Fibroblast of lung (primary cell): ENCODE data around the gene ANO2. TPM values are rescaled to one million over a fixed set of nuclear protein-coding genes. Genes with fewer than 3 reads are reported as not detected.

Experiments
- DNase-seq, 2 donors: peaks; one replicate each; pipeline versions ENCODE4 v3.0.0 to v3.0.0-alpha.2; 2010; ENCODE audit warnings: low read depth in 2 of 2
- H2AFZ ChIP-seq: 2 replicates; pipeline ENCODE4 v1.5.1; 2012; ENCODE audit warnings: low read length, control low read depth, inconsistent platforms
- H3K27ac ChIP-seq: 2 replicates; pipeline ENCODE4 v1.5.1; 2011; ENCODE audit warnings: low read length, control low read depth; ENCODE audit not compliant: insufficient read depth
- H3K27me3 ChIP-seq: 2 replicates; pipeline ENCODE4 v1.5.1; 2011; ENCODE audit warnings: mild to moderate bottlenecking, low read length; ENCODE audit not compliant: control insufficient read depth, insufficient read depth
- H3K36me3 ChIP-seq: 2 replicates; pipeline ENCODE4 v1.5.1; 2011; ENCODE audit warnings: low read length; ENCODE audit not compliant: control insufficient read depth, insufficient read depth
- H3K4me1 ChIP-seq: 2 replicates; pipeline ENCODE4 v1.5.1; 2011; ENCODE audit warnings: low read length; ENCODE audit not compliant: control insufficient read depth, insufficient read depth; ENCODE audit errors: extremely low read depth
- H3K4me2 ChIP-seq: 2 replicates; pipeline ENCODE4 v1.5.1; 2011; ENCODE audit warnings: low read length, control low read depth; ENCODE audit not compliant: insufficient read depth; ENCODE audit errors: extremely low read depth
- H3K4me3 ChIP-seq, 4 experiments: fragments of 200-600 bp in 1 of 4; sonication (generic) in 1 of 4; replicated peaks in 1 of 4; 2 replicates each; pipeline ENCODE4 v1.5.1; 2011 to 2016; ENCODE audit warnings: low read length in 4 of 4, low read depth in 3 of 4, mild to moderate bottlenecking in 3 of 4, control low read depth in 2 of 4, inconsistent platforms in 1 of 4, mixed read lengths in 1 of 4; ENCODE audit not compliant: insufficient read depth in 1 of 4; ENCODE audit errors: control extremely low read depth in 1 of 4
- H3K79me2 ChIP-seq: 2 replicates; pipeline ENCODE4 v1.5.1; 2012; ENCODE audit warnings: mild to moderate bottlenecking, low read length, inconsistent platforms; ENCODE audit not compliant: control insufficient read depth, insufficient read depth
- H3K9ac ChIP-seq: 2 replicates; pipeline ENCODE4 v1.5.1; 2011; ENCODE audit warnings: mild to moderate bottlenecking, low read length, control low read depth; ENCODE audit not compliant: insufficient read depth
- H3K9me3 ChIP-seq: 2 replicates; pipeline ENCODE4 v1.5.1; 2012; ENCODE audit warnings: low read depth, low read length; ENCODE audit not compliant: control insufficient read depth, insufficient read depth
- H4K20me1 ChIP-seq: 2 replicates; pipeline ENCODE4 v1.5.1; 2011; ENCODE audit warnings: low read length; ENCODE audit not compliant: control insufficient read depth, insufficient read depth; ENCODE audit errors: extremely low read depth
- CTCF ChIP-seq, 2 donors: IDR thresholded peaks in 1 of 2; conservative IDR thresholded peaks in 1 of 2; 1 replicate in 1 of 2; 2 replicates in 1 of 2; pipeline ENCODE4 v1.5.1; 2011 to 2012; ENCODE audit warnings: low read length in 2 of 2, control low read depth in 1 of 2, inconsistent platforms in 1 of 2, low read depth in 1 of 2, mild to moderate bottlenecking in 1 of 2
- EZH2 ChIP-seq: IDR thresholded peaks from 2 replicates; pipeline ENCODE4 v1.5.1; 2012; ENCODE audit warnings: low read length, control low read depth, mild to moderate bottlenecking; ENCODE audit errors: missing control alignments
- polyA plus RNA-seq, 2 donors: library from polyadenylated mRNA; depleted of rRNA in 1 of 2; stranded (reverse) in 1 of 2; unstranded in 1 of 2; fragments of >200 nt; gene quantifications; 2 replicates each; pipeline ENCODE4 v1.2.1, GENCODE V29; 2011 to 2012; ENCODE audit warnings: missing spikeins in 1 of 2
- total RNA-seq: library from RNA; depleted of rRNA; stranded (reverse); fragments of >200 nt; gene quantifications from 2 replicates; pipeline ENCODE4 v1.2.1, GENCODE V29; 2014

The ANO2 gene
- total and polyA plus RNA-seq, 2 donors (not counting 1 experiment from before 2014, with no cell fraction given), result 0.15 to 0.17 TPM

GRCh38 chr12:5614256-5614655 is 330.8 kb downstream of the ANO2 start:
- TF ChIP-seq EZH2, result no peak
- no peak for TF ChIP-seq CTCF (conservative IDR thresholded peaks at IDR 0.05 in 1 of 2, IDR thresholded peaks at IDR 0.05 in 1 of 2; ENCODE audit: low read depth in 1 of 2, low read length in 2 of 2)

GRCh38 chr12:5612556-5613410 is 332.3 kb downstream of the ANO2 start:
- no peaks in the 10 kb centered on the region for H3K4me1 ChIP-seq
- H3K36me3 ChIP-seq, result no peaks in the 10 kb centered on the region
- H3K4me3 ChIP-seq, result no peak overlapping the region
- H2AFZ ChIP-seq, result no peak overlapping the region
- no peaks in the 10 kb centered on the region for H3K79me2 ChIP-seq
- H3K4me2 ChIP-seq, result no peak overlapping the region
- TF ChIP-seq CTCF (conservative IDR thresholded peaks at IDR 0.05 in 1 of 2, IDR thresholded peaks at IDR 0.05 in 1 of 2; ENCODE audit: low read depth in 1 of 2, low read length in 2 of 2) (no peak), EZH2 (no peak)
- DNase-seq, result no peak
- H4K20me1 ChIP-seq, result no peaks in the 10 kb centered on the region
- H3K9me3 ChIP-seq, result no peaks in the 10 kb centered on the region
- H3K9ac ChIP-seq, result no peak overlapping the region
- H3K27me3 ChIP-seq, result no peaks in the 10 kb centered on the region
- H3K27ac ChIP-seq, result no peak overlapping the region

More at GRCh38 chr12:5614256-5614655, 330.8 kb downstream of the ANO2 start:
- no peaks in the 10 kb centered on the region for H3K36me3 ChIP-seq
- H3K4me2 ChIP-seq, result no peak overlapping the region
- H3K9ac ChIP-seq, result no peak overlapping the region
- H2AFZ ChIP-seq, result no peak overlapping the region
- no peak for DNase-seq
- no peak overlapping the region for H3K4me3 ChIP-seq
- H3K27ac ChIP-seq, result no peak overlapping the region
- H3K4me1 ChIP-seq, result no peaks in the 10 kb centered on the region
- no peaks in the 10 kb centered on the region for H4K20me1 ChIP-seq
- no peaks in the 10 kb centered on the region for H3K79me2 ChIP-seq
- H3K9me3 ChIP-seq, result no peaks in the 10 kb centered on the region
- H3K27me3 ChIP-seq, result no peaks in the 10 kb centered on the region

GRCh38 chr12:5611162-5611561 is 333.9 kb downstream of the ANO2 start:
- H3K36me3 ChIP-seq, result no peaks in the 10 kb centered on the region
- no peak for DNase-seq
- H2AFZ ChIP-seq, result no peak overlapping the region
- H3K27me3 ChIP-seq, result no peaks in the 10 kb centered on the region
- no peaks in the 10 kb centered on the region for H3K9me3 ChIP-seq
- H3K4me2 ChIP-seq, result no peak overlapping the region
- no peak overlapping the region for H3K4me3 ChIP-seq
- H3K4me1 ChIP-seq, result no peaks in the 10 kb centered on the region
- TF ChIP-seq CTCF (conservative IDR thresholded peaks at IDR 0.05 in 1 of 2, IDR thresholded peaks at IDR 0.05 in 1 of 2; ENCODE audit: low read depth in 1 of 2, low read length in 2 of 2) (no peak), EZH2 (no peak)
- H3K79me2 ChIP-seq, result no peaks in the 10 kb centered on the region
- no peak overlapping the region for H3K27ac ChIP-seq
- H4K20me1 ChIP-seq, result no peaks in the 10 kb centered on the region
- no peak overlapping the region for H3K9ac ChIP-seq
